ENCODE data around the gene CBL.

Gene CBL

GRCh38 chr11:119322360-119322739 is 116.2 kb downstream of the CBL start:
- TF ChIP-seq, protein P1, sequence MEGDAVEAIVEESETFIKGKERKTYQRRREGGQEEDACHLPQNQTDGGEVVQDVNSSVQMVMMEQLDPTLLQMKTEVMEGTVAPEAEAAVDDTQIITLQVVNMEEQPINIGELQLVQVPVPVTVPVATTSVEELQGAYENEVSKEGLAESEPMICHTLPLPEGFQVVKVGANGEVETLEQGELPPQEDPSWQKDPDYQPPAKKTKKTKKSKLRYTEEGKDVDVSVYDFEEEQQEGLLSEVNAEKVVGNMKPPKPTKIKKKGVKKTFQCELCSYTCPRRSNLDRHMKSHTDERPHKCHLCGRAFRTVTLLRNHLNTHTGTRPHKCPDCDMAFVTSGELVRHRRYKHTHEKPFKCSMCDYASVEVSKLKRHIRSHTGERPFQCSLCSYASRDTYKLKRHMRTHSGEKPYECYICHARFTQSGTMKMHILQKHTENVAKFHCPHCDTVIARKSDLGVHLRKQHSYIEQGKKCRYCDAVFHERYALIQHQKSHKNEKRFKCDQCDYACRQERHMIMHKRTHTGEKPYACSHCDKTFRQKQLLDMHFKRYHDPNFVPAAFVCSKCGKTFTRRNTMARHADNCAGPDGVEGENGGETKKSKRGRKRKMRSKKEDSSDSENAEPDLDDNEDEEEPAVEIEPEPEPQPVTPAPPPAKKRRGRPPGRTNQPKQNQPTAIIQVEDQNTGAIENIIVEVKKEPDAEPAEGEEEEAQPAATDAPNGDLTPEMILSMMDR (IDR thresholded peaks at IDR 0.05): no peak
- H3K27ac ChIP-seq: peak overlapping the region; percentile 95 to 99
- H3K4me3 ChIP-seq: peak overlapping the region; percentile 75
- DNase-seq (ENCODE audit: low spot score): no peak

DNA sequence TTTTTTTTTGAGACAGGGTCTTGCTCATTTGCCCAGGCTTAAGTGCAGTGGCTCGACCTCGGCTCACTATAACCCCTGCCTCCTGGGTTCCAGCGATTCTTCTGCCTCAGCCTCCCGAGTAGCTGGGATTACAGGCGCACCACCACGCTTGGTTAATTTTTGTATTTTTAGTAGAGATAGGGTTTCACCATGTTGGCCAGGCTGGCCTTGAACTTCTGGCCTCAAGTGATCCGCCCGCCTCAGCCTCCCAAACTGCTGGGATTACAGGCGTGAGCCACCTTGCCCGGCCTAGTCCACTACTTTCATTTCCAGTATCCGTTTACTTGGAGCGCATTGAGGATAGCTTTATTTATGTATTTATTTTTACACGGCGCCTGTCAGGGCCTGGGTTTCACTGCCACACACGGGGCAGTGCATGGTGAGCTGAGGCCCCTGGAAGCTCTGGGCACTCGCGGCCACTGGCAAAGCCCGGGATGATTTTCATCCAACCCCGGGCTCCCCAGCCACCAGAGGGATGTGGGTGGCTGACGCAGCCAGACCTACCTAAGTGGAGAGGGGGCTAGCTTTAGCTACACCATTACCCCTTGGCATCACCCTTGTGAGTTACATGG is 116.9 kb downstream of the CBL start:
- peak; percentile 67 for DNase-seq (ENCODE audit: low spot score)
- H3K4me3 ChIP-seq: no peak overlapping the region
- peak overlapping the region; percentile 95 to 99 for H3K27ac ChIP-seq
- TF ChIP-seq, protein P1 (IDR thresholded peaks at IDR 0.05): no peak

- Histone ChIP-seq H3K4me3 (no peak overlapping the region), H3K27ac (peak overlapping the region in 1 of 2 donors; percentile 99)
- TF ChIP-seq, protein P1 (IDR thresholded peaks at IDR 0.05): peak; percentile 54
- DNase-seq (ENCODE audit: low spot score): peak; percentile 82
Measured at GRCh38 chr11:119323532-119324033, 117.4 kb downstream of the CBL start.

- TF ChIP-seq, protein P1 (IDR thresholded peaks at IDR 0.05): no peak
- H3K27ac ChIP-seq: no peak overlapping the region
- DNase-seq (ENCODE audit: low spot score): no peak
- no peak overlapping the region for H3K4me3 ChIP-seq
Measured at GRCh38 chr11:119324189-119324588, 118.0 kb downstream of the CBL start.

DNA sequence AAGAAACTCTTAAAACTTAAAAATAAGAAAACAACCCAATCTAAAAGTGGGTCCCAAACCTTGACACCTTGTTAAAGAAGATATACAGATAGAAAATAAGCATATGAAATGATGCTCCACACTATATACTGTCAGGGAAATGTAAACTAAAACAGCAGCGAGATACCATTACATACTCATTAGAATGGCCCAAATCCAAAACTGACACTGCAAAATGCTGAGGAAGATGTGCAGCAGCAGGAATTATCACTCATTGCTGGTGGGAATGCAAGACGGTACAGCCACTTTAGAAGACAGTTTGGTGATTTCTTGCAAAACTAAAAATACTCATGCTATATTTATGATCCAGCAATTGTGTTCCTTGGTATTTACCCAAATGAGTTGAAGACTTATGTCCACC is 123.2 kb downstream of the CBL start:
- DNase-seq (ENCODE audit: low spot score): no peak
- no peak overlapping the region for H3K4me3 ChIP-seq
- TF ChIP-seq, protein P1 (IDR thresholded peaks at IDR 0.05): no peak
- no peak overlapping the region for H3K27ac ChIP-seq

DNA sequence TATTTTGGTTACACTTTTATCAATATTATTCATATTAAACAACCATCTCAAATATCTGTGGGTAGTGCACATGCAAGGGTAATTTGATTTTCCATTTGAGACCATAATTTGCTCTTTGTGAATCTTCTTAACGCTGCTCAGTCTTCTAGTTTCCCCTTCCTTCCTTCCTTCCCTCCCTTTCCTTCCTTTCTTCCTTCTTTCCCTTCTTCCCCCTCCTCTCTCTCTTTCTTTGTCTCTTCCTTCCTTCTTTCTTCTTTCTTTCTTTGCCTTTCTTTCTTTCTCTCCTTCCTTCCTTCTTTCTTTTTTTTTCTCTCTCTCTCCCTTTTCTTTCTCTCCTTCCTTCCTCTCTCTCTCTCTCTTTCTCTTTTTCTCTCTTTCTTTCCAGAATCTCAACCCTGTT is 124.1 kb downstream of the CBL start:
- DNase-seq (ENCODE audit: low spot score): no peak
- no peak overlapping the region for H3K4me3 ChIP-seq
- TF ChIP-seq, protein P1 (IDR thresholded peaks at IDR 0.05): no peak
- no peak overlapping the region for H3K27ac ChIP-seq

- Histone ChIP-seq H3K27ac (no peak overlapping the region), H3K4me3 (no peak overlapping the region)
- TF ChIP-seq, protein P1 (IDR thresholded peaks at IDR 0.05): no peak
- no peak for DNase-seq (ENCODE audit: low spot score)
Measured at GRCh38 chr11:119332111-119332765, 126.1 kb downstream of the CBL start.

Measured in coronary artery (tissue), 2 donors.